A673 (cell line): ENCODE results near the gene AGGF1. TPM values are rescaled to one million over a fixed set of nuclear protein-coding genes. Genes with fewer than 3 reads are reported as not detected.
"Not testable (repeated sequence)": the region's sequence is repeated elsewhere in the genome, so short reads cannot be mapped to it uniquely, and the experiment has no call there.

Source experiments
- BruUV-seq: library from RNA; stranded (reverse); fragments of 400-500 nt; replicated peaks from 2 replicates; lab custom pipeline; 2021; lab: Mats Ljungman, UMichigan
- CTCF ChIA-PET: fragments of 300-600 bp; sonication (Branson Sonifier 250); formaldehyde crosslinking; loops from one replicate; lab custom pipeline; 2022; ENCODE audit warnings: antibody characterized with exemption; lab: Charles Lee
- POLR2A ChIA-PET: fragments of 300-600 bp; sonication (Branson Sonifier 250); formaldehyde crosslinking; loops from one replicate; lab custom pipeline; 2022; ENCODE audit warnings: antibody characterized with exemption; ENCODE audit not compliant: low non-redundant PET; lab: Charles Lee
- DNase-seq: peaks from one replicate; pipeline ENCODE4 v3.0.0-alpha.2; 2015; ENCODE audit warnings: low spot score
- H3K27ac ChIP-seq: fragments of 200-600 bp; sonication (generic); 2 replicates; pipeline ENCODE4 v1.5.1; 2016; ENCODE audit warnings: mixed run types, low read depth, mild to moderate bottlenecking, mixed read lengths, antibody characterized with exemption, low read length; ENCODE audit not compliant: poor library complexity, severe bottlenecking
- H3K27me3 ChIP-seq: fragments of 200-600 bp; sonication (generic); replicated peaks from 2 replicates; pipeline ENCODE4 v1.6.1; 2017; ENCODE audit warnings: mixed run types, low read depth, mild to moderate bottlenecking, mixed read lengths, antibody characterized with exemption, low read length; ENCODE audit not compliant: insufficient read depth, poor library complexity
- H3K36me3 ChIP-seq: fragments of 200-600 bp; sonication (generic); 2 replicates; pipeline ENCODE4 v1.6.1; 2016; ENCODE audit warnings: mixed run types, mild to moderate bottlenecking, mixed read lengths, antibody characterized with exemption, low read length; ENCODE audit not compliant: insufficient read depth, poor library complexity, severe bottlenecking
- H3K4me1 ChIP-seq: fragments of 200-600 bp; sonication (generic); 2 replicates; pipeline ENCODE4 v1.6.1; 2017; ENCODE audit warnings: mixed run types, mild to moderate bottlenecking, mixed read lengths, antibody characterized with exemption, low read length; ENCODE audit not compliant: insufficient read depth, poor library complexity, severe bottlenecking
- H3K4me3 ChIP-seq: fragments of 200-600 bp; sonication (generic); 2 replicates; pipeline ENCODE4 v1.5.1; 2016; ENCODE audit warnings: low read depth, mixed run types, mild to moderate bottlenecking, mixed read lengths, low read length; ENCODE audit not compliant: poor library complexity, severe bottlenecking
- H3K9me3 ChIP-seq: fragments of 200-600 bp; sonication (generic); 2 replicates; pipeline ENCODE4 v1.6.1; 2016; ENCODE audit warnings: mixed run types, low read depth, mild to moderate bottlenecking, mixed read lengths, antibody characterized with exemption, low read length; ENCODE audit not compliant: poor library complexity, severe bottlenecking
- CTCF ChIP-seq: fragments of 300-800, 200-600 bp; sonication (generic); conservative IDR thresholded peaks from 2 replicates; pipeline ENCODE4 v1.5.1; 2017; ENCODE audit warnings: low read depth, mild to moderate bottlenecking, antibody characterized with exemption, low read length, moderate library complexity, mixed read lengths
- EZH2 ChIP-seq: fragments of 200-600 bp; sonication (generic); IDR thresholded peaks from 2 replicates; pipeline ENCODE4 v1.6.1; 2017; ENCODE audit warnings: borderline replicate concordance, low read depth, mild to moderate bottlenecking, mixed read lengths, antibody characterized with exemption, low read length; ENCODE audit not compliant: poor library complexity, severe bottlenecking
- intact Hi-C: fragments of 100-400 bp; cut with micrococcal nuclease; formaldehyde crosslinking; loops from one replicate; pipeline ENCODE4 v1.10.0; 2022; ENCODE audit not compliant: unreplicated experiment
- total RNA-seq: library from RNA; stranded (reverse); gene quantifications from 2 replicates; pipeline ENCODE4 v1.2.3, GENCODE V29; 2021

The AGGF1 gene
- total RNA-seq, 1 experiment from 2014 or later, result 20.9 TPM

- H3K27ac ChIP-seq, result no peak overlapping the region
- no peak for TF ChIP-seq EZH2
- TF ChIP-seq CTCF, result no peak
- no TSS peak for BruUV-seq
- intact Hi-C loops, result no loop called here
- H3K4me1 ChIP-seq, result no peaks in the 10 kb centered on the region
- POLR2A ChIA-PET, result no interaction called here
- H3K27me3 ChIP-seq, result no peaks in the 10 kb centered on the region
- DNase-seq, result no peak
- no peak overlapping the region for H3K4me3 ChIP-seq
- CTCF ChIA-PET, result no interaction called here
- no peaks in the 10 kb centered on the region for H3K36me3 ChIP-seq
- no peaks in the 10 kb centered on the region for H3K9me3 ChIP-seq
Measured at GRCh38 chr5:76990899-76991459, 39.2 kb upstream of the AGGF1 start.

- BruUV-seq, H3K36me3 ChIP-seq, POLR2A ChIA-PET, DNase-seq, CTCF ChIA-PET, H3K9me3 ChIP-seq, H3K27ac ChIP-seq, H3K4me1 ChIP-seq, intact Hi-C loops, H3K27me3 ChIP-seq, H3K4me3 ChIP-seq: not testable (repeated sequence)
Measured at GRCh38 chr5:76993436-76993835, 36.8 kb upstream of the AGGF1 start.

GRCh38 chr5:76994337-76994736 lies 35.9 kb upstream of the AGGF1 start:
- no peak overlapping the region for H3K4me3 ChIP-seq
- H3K4me1 ChIP-seq, result no peaks in the 10 kb centered on the region
- TF ChIP-seq EZH2 (no peak), CTCF (no peak)
- POLR2A ChIA-PET, result no interaction called here
- intact Hi-C loops, result no loop called here
- no peaks in the 10 kb centered on the region for H3K9me3 ChIP-seq
- DNase-seq, result no peak
- H3K36me3 ChIP-seq, result no peaks in the 10 kb centered on the region
- CTCF ChIA-PET, result no interaction called here
- H3K27me3 ChIP-seq, result no peaks in the 10 kb centered on the region
- H3K27ac ChIP-seq, result no peak overlapping the region
- BruUV-seq, result no TSS peak

- intact Hi-C loops, DNase-seq, H3K36me3 ChIP-seq, H3K9me3 ChIP-seq, BruUV-seq, CTCF ChIA-PET, POLR2A ChIA-PET, H3K4me3 ChIP-seq, H3K27ac ChIP-seq, H3K4me1 ChIP-seq: not testable (repeated sequence)
- peaks cover 12% of the 10 kb centered on the region for H3K27me3 ChIP-seq
Measured at GRCh38 chr5:76998251-76998650, 32.0 kb upstream of the AGGF1 start.
